AG04450 (cell line): ENCODE results near the gene NPAS3. TPM values are rescaled to one million over a fixed set of nuclear protein-coding genes. Genes with fewer than 3 reads are reported as not detected.

Source experiments
- CTCF ChIA-PET: fragments of 300-600, 350-600 bp; formaldehyde crosslinking; extraction: SDS; loops from one replicate; lab custom pipeline; 2022; ENCODE audit warnings: antibody characterized with exemption, inconsistent platforms; lab: Charles Lee
- POLR2A ChIA-PET: fragments of 350-600 bp; formaldehyde crosslinking; extraction: SDS; loops from one replicate; lab custom pipeline; 2021; ENCODE audit warnings: antibody characterized with exemption, inconsistent platforms; lab: Yijun Ruan, JAX
- DNase-seq: peaks from one replicate; pipeline ENCODE4 v3.0.0-alpha.2; 2011; ENCODE audit warnings: low read depth, low spot score
- H3K27ac ChIP-seq: one replicate; pipeline ENCODE4 v1.5.1; 2012; ENCODE audit warnings: low read depth, low read length, control low read depth
- H3K27me3 ChIP-seq: one replicate; pipeline ENCODE4 v1.6.0; 2012; ENCODE audit warnings: low read length; ENCODE audit not compliant: control insufficient read depth, insufficient read depth
- H3K4me3 ChIP-seq: 2 replicates; pipeline ENCODE4 v1.5.1; 2011; ENCODE audit warnings: mild to moderate bottlenecking, low read depth, low read length, control low read depth
- H3K9me3 ChIP-seq: 2 replicates; pipeline ENCODE4 v1.5.1; 2012; ENCODE audit warnings: low read length; ENCODE audit not compliant: control insufficient read depth, insufficient read depth
- CTCF ChIP-seq: IDR thresholded peaks from 2 replicates; pipeline ENCODE4 v1.5.1; 2011; ENCODE audit warnings: low read depth, low read length, control low read depth, inconsistent platforms
- polyA plus RNA-seq: library from polyadenylated mRNA; depleted of rRNA; stranded (reverse); fragments of >200 nt; gene quantifications from 2 replicates; pipeline ENCODE4 v1.2.3, GENCODE V29; 2011

NPAS3 gene
- polyA plus RNA-seq, 1 experiment = not detected

- POLR2A ChIA-PET = no interaction called here
- DNase-seq = no peak
- TF ChIP-seq CTCF = no peak
- H3K4me3 ChIP-seq = no peak overlapping the region
- no peaks in the 10 kb centered on the region for H3K9me3 ChIP-seq
- CTCF ChIA-PET = no interaction called here
- no peaks in the 10 kb centered on the region for H3K27me3 ChIP-seq
- no peak overlapping the region for H3K27ac ChIP-seq
Measured at GRCh38 chr14:33736299-33736825, 797.7 kb downstream of the NPAS3 start.

GRCh38 chr14:33736979-33737378 lies 798.3 kb downstream of the NPAS3 start:
- H3K27me3 ChIP-seq = no peaks in the 10 kb centered on the region
- DNase-seq = no peak
- no peak for TF ChIP-seq CTCF
- ChIA-PET CTCF (no interaction called here), POLR2A (no interaction called here)
- no peaks in the 10 kb centered on the region for H3K9me3 ChIP-seq
- no peak overlapping the region for H3K27ac ChIP-seq
- no peak overlapping the region for H3K4me3 ChIP-seq

- Histone ChIP-seq H3K27ac (no peak overlapping the region), H3K4me3 (no peak overlapping the region), H3K27me3 (no peaks in the 10 kb centered on the region), H3K9me3 (no peaks in the 10 kb centered on the region)
- no peak for DNase-seq
- ChIA-PET CTCF (no interaction called here), POLR2A (no interaction called here)
- TF ChIP-seq CTCF = no peak
Measured at GRCh38 chr14:33737446-33737845, 798.8 kb downstream of the NPAS3 start.

- ChIA-PET POLR2A (no interaction called here), CTCF (no interaction called here)
- DNase-seq = no peak
- no peaks in the 10 kb centered on the region for H3K27me3 ChIP-seq
- no peak overlapping the region for H3K27ac ChIP-seq
- TF ChIP-seq CTCF = no peak
- no peaks in the 10 kb centered on the region for H3K9me3 ChIP-seq
- H3K4me3 ChIP-seq = no peak overlapping the region
Measured at GRCh38 chr14:33738029-33738428, 799.4 kb downstream of the NPAS3 start.

- H3K4me3 ChIP-seq = no peak overlapping the region
- TF ChIP-seq CTCF = no peak
- ChIA-PET POLR2A (no interaction called here), CTCF (no interaction called here)
- no peak overlapping the region for H3K27ac ChIP-seq
- H3K27me3 ChIP-seq = no peaks in the 10 kb centered on the region
- no peaks in the 10 kb centered on the region for H3K9me3 ChIP-seq
- no peak for DNase-seq
Measured at GRCh38 chr14:33738491-33738890, 799.8 kb downstream of the NPAS3 start.
